H1 (cell line): Measurements from ENCODE around the gene UEVLD. TPM values are rescaled to one million over a fixed set of nuclear protein-coding genes. Genes with fewer than 3 reads are reported as not detected.
"Not testable (repeated sequence)": the region's sequence is repeated elsewhere in the genome, so short reads cannot be mapped to it uniquely, and the experiment has no call there.

Experiments used
- CTCF ChIA-PET: fragments of 300-600 bp; sonication (Branson Sonifier 250); formaldehyde crosslinking; loops from one replicate; lab custom pipeline; 2021; ENCODE audit not compliant: partially characterized antibody; lab: Charles Lee
- POLR2A ChIA-PET: fragments of 300-600 bp; sonication (Branson Sonifier 250); formaldehyde crosslinking; loops from one replicate; lab custom pipeline; 2021; ENCODE audit warnings: inconsistent platforms; ENCODE audit not compliant: partially characterized antibody; lab: Charles Lee
- DNase-seq, 2 experiments: peaks; one replicate each; pipeline versions ENCODE4 v3.0.0 to v3.0.0-alpha.2; 2010 to 2022; ENCODE audit warnings: low spot score in 2 of 2, low read depth in 1 of 2, mixed read lengths in 1 of 2
- FAIRE-seq: peaks from 2 replicates; lab custom pipeline; 2011; peaks lifted over from hg19 to GRCh38; lab: Jason Lieb, UNC
- H2AFZ ChIP-seq: 2 replicates; pipeline ENCODE4 v1.8.1; 2012; ENCODE audit warnings: low read length, inconsistent platforms
- H2AK5ac ChIP-seq: 2 replicates; pipeline ENCODE4 v1.6.1; 2013; ENCODE audit warnings: low read depth, low read length
- H2BK120ac ChIP-seq: replicated peaks from 2 replicates; pipeline ENCODE3; 2013; ENCODE audit warnings: low read depth, low read length, inconsistent platforms
- H2BK12ac ChIP-seq: 2 replicates; pipeline ENCODE4 v1.6.1; 2013; ENCODE audit warnings: low read depth, low read length
- H2BK15ac ChIP-seq: 2 replicates; pipeline ENCODE4 v1.6.1; 2013; ENCODE audit warnings: low read length
- H2BK20ac ChIP-seq: 2 replicates; pipeline ENCODE4 v1.6.1; 2013; ENCODE audit warnings: low read length
- H2BK5ac ChIP-seq: 2 replicates; pipeline ENCODE4 v1.6.1; 2013; ENCODE audit warnings: low read depth, low read length
- H3K14ac ChIP-seq: 2 replicates; pipeline ENCODE4 v1.6.1; 2013; ENCODE audit warnings: inconsistent platforms; ENCODE audit not compliant: insufficient read length
- H3K18ac ChIP-seq: 2 replicates; pipeline ENCODE4 v1.6.1; 2013; ENCODE audit warnings: low read length; ENCODE audit errors: extremely low read depth
- H3K23ac ChIP-seq: 2 replicates; pipeline ENCODE4 v1.6.1; 2013; ENCODE audit warnings: inconsistent platforms; ENCODE audit not compliant: insufficient read length
- H3K23me2 ChIP-seq: 2 replicates; pipeline ENCODE4 v1.6.1; 2013; ENCODE audit warnings: low read depth, low read length
- H3K27ac ChIP-seq: 2 replicates; pipeline ENCODE4 v1.6.1; 2011; ENCODE audit warnings: low read depth, low read length, inconsistent platforms
- H3K27me3 ChIP-seq, 4 experiments: replicated peaks in 1 of 4; 1 replicate in 1 of 4; 2 replicates in 3 of 4; pipeline versions ENCODE4 v1.6.1 to v1.8.1; 2011 to 2013; ENCODE audit warnings: low read length in 3 of 4, mild to moderate bottlenecking in 3 of 4, inconsistent platforms in 2 of 4, mixed read lengths in 2 of 4, moderate library complexity in 1 of 4; ENCODE audit not compliant: control insufficient read depth in 3 of 4, insufficient read depth in 3 of 4; ENCODE audit errors: extremely low read depth in 1 of 4
- H3K36me3 ChIP-seq, 4 experiments: 2 replicates each; pipeline versions ENCODE4 v1.6.1 to v1.8.1; 2011 to 2013; ENCODE audit warnings: mild to moderate bottlenecking in 4 of 4, low read length in 3 of 4, moderate library complexity in 2 of 4, control low read depth in 1 of 4, inconsistent platforms in 1 of 4; ENCODE audit not compliant: insufficient read depth in 4 of 4, control insufficient read depth in 2 of 4
- H3K4ac ChIP-seq: replicated peaks from 2 replicates; pipeline ENCODE3; 2013; ENCODE audit warnings: low read length, low read depth, mixed read lengths, inconsistent platforms; ENCODE audit not compliant: insufficient read length
- H3K4me1 ChIP-seq, 4 experiments: replicated peaks in 1 of 4; 1 replicate in 1 of 4; 2 replicates in 3 of 4; pipeline versions ENCODE4 v1.6.1 to v1.8.1; 2011 to 2013; ENCODE audit warnings: low read length in 3 of 4, inconsistent platforms in 2 of 4, mixed read lengths in 1 of 4; ENCODE audit not compliant: insufficient read depth in 4 of 4, control insufficient read depth in 3 of 4
- H3K4me2 ChIP-seq, 2 experiments: 2 replicates each; pipeline versions ENCODE4 v1.6.1 to v1.8.1; 2011 to 2013; ENCODE audit warnings: low read depth in 2 of 2, low read length in 2 of 2, control low read depth in 1 of 2, inconsistent platforms in 1 of 2, mild to moderate bottlenecking in 1 of 2; ENCODE audit not compliant: insufficient read depth in 1 of 2
- H3K4me3 ChIP-seq, 4 experiments: fragments of 200-600, 300-600 bp in 1 of 4; sonication (generic), shearing (Covaris generic), sonication (Bioruptor Twin) in 1 of 4; 2 replicates each; pipeline versions ENCODE4 v1.5.1 to v1.8.1; 2011 to 2016; ENCODE audit warnings: low read length in 4 of 4, low read depth in 3 of 4, control low read depth in 2 of 4, inconsistent platforms in 2 of 4, mild to moderate bottlenecking in 2 of 4, mixed read lengths in 1 of 4, moderate library complexity in 1 of 4; ENCODE audit not compliant: insufficient read depth in 2 of 4; ENCODE audit errors: extremely low read depth in 1 of 4
- H3K56ac ChIP-seq: replicated peaks from 2 replicates; pipeline ENCODE3; 2013; ENCODE audit warnings: low read depth, mild to moderate bottlenecking, mixed read lengths, low read length, inconsistent platforms; ENCODE audit not compliant: insufficient read length
- H3K79me1 ChIP-seq: 2 replicates; pipeline ENCODE4 v1.6.1; 2013; ENCODE audit warnings: low read depth, low read length, control low read depth
- H3K79me2 ChIP-seq, 2 experiments: 2 replicates each; pipeline versions ENCODE4 v1.6.1 to v1.8.1; 2012 to 2013; ENCODE audit warnings: low read length in 2 of 2, mild to moderate bottlenecking in 2 of 2, inconsistent platforms in 1 of 2; ENCODE audit not compliant: insufficient read depth in 2 of 2, control insufficient read depth in 1 of 2
- H3K9ac ChIP-seq, 4 experiments: replicated peaks in 1 of 4; 1 replicate in 1 of 4; 2 replicates in 3 of 4; pipeline versions ENCODE4 v1.6.1 to v1.8.1; 2011 to 2013; ENCODE audit warnings: low read depth in 3 of 4, low read length in 3 of 4, control low read depth in 2 of 4, mild to moderate bottlenecking in 2 of 4, moderate library complexity in 2 of 4, inconsistent platforms in 1 of 4; ENCODE audit errors: extremely low read depth in 1 of 4
- H3K9me3 ChIP-seq, 2 experiments: 2 replicates each; pipeline versions ENCODE4 v1.6.1 to v1.8.1; 2012 to 2013; ENCODE audit warnings: mild to moderate bottlenecking in 2 of 2, moderate library complexity in 2 of 2, control low read depth in 1 of 2, inconsistent platforms in 1 of 2, low read depth in 1 of 2, low read length in 1 of 2, mixed read lengths in 1 of 2; ENCODE audit not compliant: insufficient read depth in 2 of 2
- H4K20me1 ChIP-seq, 2 experiments: replicated peaks in 1 of 2; 2 replicates each; pipeline versions ENCODE3 to v1.8.1; 2011 to 2013; ENCODE audit warnings: inconsistent platforms in 2 of 2, low read length in 2 of 2, mild to moderate bottlenecking in 1 of 2; ENCODE audit not compliant: insufficient read depth in 2 of 2, control insufficient read depth in 1 of 2
- H4K5ac ChIP-seq: 2 replicates; pipeline ENCODE4 v1.6.1; 2013; ENCODE audit warnings: low read length, low read depth, mixed read lengths, inconsistent platforms; ENCODE audit not compliant: insufficient read length
- H4K8ac ChIP-seq: 2 replicates; pipeline ENCODE4 v1.8.0; 2013; ENCODE audit warnings: mild to moderate bottlenecking, moderate library complexity, low read length, inconsistent platforms; ENCODE audit not compliant: insufficient read depth; ENCODE audit errors: extremely low read depth
- H4K91ac ChIP-seq: replicated peaks from 2 replicates; pipeline ENCODE3; 2013; ENCODE audit warnings: low read length, mixed read lengths, inconsistent platforms; ENCODE audit not compliant: insufficient read length
- WGBS, 2 experiments: shearing (Covaris generic) in 1 of 2; methylation state at CpG; one replicate each; pipeline versions ENCODE4 v1.1.6 to v1.1.7; 2013 to 2015; ENCODE audit warnings: low lambda C conversion rate in 2 of 2, mixed read lengths in 2 of 2, inconsistent platforms in 1 of 2, low coverage in 1 of 2, missing lambda C conversion rate in 1 of 2; ENCODE audit not compliant: insufficient replicate concordance in 2 of 2, insufficient coverage in 1 of 2, insufficient read length in 1 of 2; ENCODE audit errors: extremely low coverage in 1 of 2, missing lambda C conversion rate in 1 of 2; 5-methylcytosine and 5-hydroxymethylcytosine counted together
- polyA plus RNA-seq, 7 experiments: library from polyadenylated mRNA; depleted of rRNA in 3 of 7; stranded (reverse) in 5 of 7; unstranded in 2 of 7; fragments of >200 nt in 5 of 7; fragments of 200-250 nt in 2 of 7; gene quantifications; 1 replicate in 5 of 7; 2 replicates in 1 of 7; 4 replicates in 1 of 7; pipeline versions ENCODE4 v1.2.1 to v1.2.3, GENCODE V29; 2011 to 2013; ENCODE audit warnings: missing spikeins in 2 of 7, mixed read lengths in 2 of 7
- total RNA-seq: library from RNA; stranded (reverse); fragmentation: NEBNext Ultra II Directional; extraction: Animal tissue kit (Norgen Biotek cat#: 25700); gene quantifications from 2 replicates; pipeline ENCODE4 v1.2.1, GENCODE V29; 2021

UEVLD gene
- total and polyA plus RNA-seq, 2 of the 8 experiments (the other 6 are each of a cell fraction or from before 2014, with no cell fraction given): 4.1 to 7.3 TPM

- H3K14ac ChIP-seq, H2BK120ac ChIP-seq, H3K23me2 ChIP-seq, H3K9me3 ChIP-seq, H2AFZ ChIP-seq, H3K4me1 ChIP-seq, H4K91ac ChIP-seq, H3K56ac ChIP-seq, H3K4me2 ChIP-seq, H2BK12ac ChIP-seq, H4K20me1 ChIP-seq, H3K23ac ChIP-seq, H3K27me3 ChIP-seq, H4K5ac ChIP-seq, DNase-seq, POLR2A ChIA-PET, H3K4me3 ChIP-seq, H3K4ac ChIP-seq, H3K27ac ChIP-seq, H3K18ac ChIP-seq, H2BK15ac ChIP-seq, FAIRE-seq, H3K36me3 ChIP-seq, H2AK5ac ChIP-seq, H2BK20ac ChIP-seq, H4K8ac ChIP-seq, H3K79me1 ChIP-seq, H3K9ac ChIP-seq, H2BK5ac ChIP-seq: not testable (repeated sequence)
- 93% methylated on average over 4 of the region's 5 CpGs; no CpG with 5 or more reads in 1 of the 2 experiments for WGBS, 2 experiments
- H3K79me2 ChIP-seq: peaks cover 2 to 34% of the 10 kb centered on the region in 2 experiments; a peak in 2 of 4 replicates
- CTCF ChIA-PET: interaction anchor here (0.7 kb wide), 1 partner anchor 201 kb away, joined by 3 read pairs; no protein-coding TSS in a partner anchor
Measured at GRCh38 chr11:18594088-18594487, 5.6 kb upstream of the UEVLD start.
